ENCODE measurements around the gene UTP15. TPM values are rescaled to one million over a fixed set of nuclear protein-coding genes. Genes with fewer than 3 reads are reported as not detected.

Gene UTP15
- total RNA-seq, 1 experiment from 2014 or later = 14.5 TPM

DNA sequence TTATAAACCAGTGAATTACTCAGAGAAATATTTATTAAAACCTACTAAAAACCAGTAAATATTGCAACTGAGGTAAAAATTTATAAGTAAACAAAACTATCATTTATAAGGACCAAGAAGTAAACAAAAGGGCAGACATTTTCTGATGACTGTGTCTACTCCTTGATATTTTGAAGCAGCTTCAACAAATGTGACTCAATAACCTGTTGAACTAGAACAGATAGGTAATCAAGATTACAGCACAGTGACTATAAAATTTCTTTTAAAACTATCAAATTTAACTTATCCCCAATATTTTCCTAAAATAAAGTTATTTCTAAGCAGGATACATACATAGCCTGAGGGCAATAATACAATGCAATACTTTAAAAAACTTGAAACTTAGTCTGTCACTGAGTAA is 12.9 kb upstream of the UTP15 start:
- in situ Hi-C loops (cut with HindIII; ENCODE audit: low pct_unique_long_range_greater_than_20kb, low sequenced_read_pairs) = no loop called here
- DNase-seq (ENCODE audit: low read depth) = no peak

- in situ Hi-C loops (cut with HindIII; ENCODE audit: low pct_unique_long_range_greater_than_20kb, low sequenced_read_pairs) = no loop called here
- no peak for DNase-seq (ENCODE audit: low read depth)
Measured at GRCh38 chr5:73558950-73559349, 6.6 kb upstream of the UTP15 start.

- DNase-seq (ENCODE audit: low read depth) = peak; percentile 2
- in situ Hi-C loops (cut with HindIII; ENCODE audit: low pct_unique_long_range_greater_than_20kb, low sequenced_read_pairs) = no loop called here
Measured at GRCh38 chr5:73564018-73564417, 1.5 kb upstream of the UTP15 start.

- no peak for DNase-seq (ENCODE audit: low read depth)
- in situ Hi-C loops (cut with HindIII; ENCODE audit: low pct_unique_long_range_greater_than_20kb, low sequenced_read_pairs) = no loop called here
Measured at GRCh38 chr5:73564675-73565074, 868 bp upstream of the UTP15 start.

GRCh38 chr5:73565969-73566547 is 515 bp downstream of the UTP15 start:
- in situ Hi-C loops (cut with HindIII; ENCODE audit: low pct_unique_long_range_greater_than_20kb, low sequenced_read_pairs) = no loop called here
- DNase-seq (ENCODE audit: low read depth) = no peak

GRCh38 chr5:73582285-73583145 is 17.0 kb downstream of the UTP15 start:
- no peak for DNase-seq (ENCODE audit: low read depth)
- in situ Hi-C loops (cut with HindIII; ENCODE audit: low pct_unique_long_range_greater_than_20kb, low sequenced_read_pairs) = no loop called here

GRCh38 chr5:73587923-73588322 is 22.4 kb downstream of the UTP15 start:
- DNase-seq (ENCODE audit: low read depth) = no peak
- in situ Hi-C loops (cut with HindIII; ENCODE audit: low pct_unique_long_range_greater_than_20kb, low sequenced_read_pairs) = no loop called here

- DNase-seq (ENCODE audit: low read depth) = peak; percentile 49
- in situ Hi-C loops (cut with HindIII; ENCODE audit: low pct_unique_long_range_greater_than_20kb, low sequenced_read_pairs) = no loop called here
Measured at GRCh38 chr5:73591102-73591695, 25.7 kb downstream of the UTP15 start.

DNA sequence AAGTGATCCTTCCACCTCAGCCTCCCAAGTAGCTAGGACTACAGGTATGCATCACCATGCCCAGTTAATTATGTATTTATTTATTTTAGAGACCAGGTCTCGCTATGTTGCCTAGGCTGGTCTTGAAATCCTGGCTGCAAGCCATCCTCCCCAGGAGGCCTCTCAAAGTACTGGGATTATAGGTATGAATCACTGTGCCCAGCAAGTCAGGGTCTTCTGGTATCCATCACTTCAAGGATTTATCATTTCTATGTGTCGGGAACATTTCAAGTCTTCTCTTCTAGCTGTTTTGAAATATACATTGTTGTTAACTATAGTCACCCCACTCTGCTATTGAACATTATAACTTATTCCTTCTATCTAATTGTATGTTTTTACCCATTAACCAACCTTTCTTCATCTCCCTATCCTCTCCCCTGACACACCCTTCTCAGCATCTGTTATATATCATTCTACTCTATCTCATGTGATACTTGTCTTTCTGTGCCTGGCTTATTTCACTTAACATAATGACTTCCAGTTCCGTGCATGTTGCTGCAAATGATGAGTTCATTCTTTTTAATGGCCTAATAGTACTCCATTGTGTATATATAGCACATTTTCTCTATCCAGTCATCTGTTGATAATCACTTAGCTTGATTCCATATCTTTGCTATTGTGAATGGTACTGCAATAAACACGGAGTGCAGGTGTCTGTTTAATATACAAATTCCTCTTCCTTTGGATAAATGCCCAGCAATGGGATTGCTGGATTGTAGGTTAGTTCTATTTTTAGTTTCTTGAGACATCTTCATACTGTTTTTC is 26.4 kb downstream of the UTP15 start:
- DNase-seq (ENCODE audit: low read depth) = peak; percentile 9
- in situ Hi-C loops (cut with HindIII; ENCODE audit: low pct_unique_long_range_greater_than_20kb, low sequenced_read_pairs) = no loop called here

DNA sequence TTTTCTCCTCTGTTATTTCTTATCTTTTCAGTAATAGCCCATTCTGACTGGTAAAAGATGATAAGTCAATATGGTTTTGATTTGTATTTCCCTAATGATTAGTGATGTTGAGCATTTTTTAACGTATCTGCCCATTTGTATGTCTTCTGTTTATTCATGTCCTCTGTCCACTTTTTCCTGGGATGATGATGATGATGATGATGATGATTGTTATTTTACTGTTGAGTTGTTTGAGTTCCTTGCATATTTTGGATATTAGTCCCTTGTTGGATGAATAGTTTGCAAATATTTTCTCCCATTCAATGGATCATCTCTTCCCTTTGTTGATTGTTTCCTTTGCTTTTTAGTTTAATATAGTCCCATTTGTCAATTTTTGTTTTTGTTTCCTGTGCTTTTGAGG is 27.0 kb downstream of the UTP15 start:
- in situ Hi-C loops (cut with HindIII; ENCODE audit: low pct_unique_long_range_greater_than_20kb, low sequenced_read_pairs) = no loop called here

DNA sequence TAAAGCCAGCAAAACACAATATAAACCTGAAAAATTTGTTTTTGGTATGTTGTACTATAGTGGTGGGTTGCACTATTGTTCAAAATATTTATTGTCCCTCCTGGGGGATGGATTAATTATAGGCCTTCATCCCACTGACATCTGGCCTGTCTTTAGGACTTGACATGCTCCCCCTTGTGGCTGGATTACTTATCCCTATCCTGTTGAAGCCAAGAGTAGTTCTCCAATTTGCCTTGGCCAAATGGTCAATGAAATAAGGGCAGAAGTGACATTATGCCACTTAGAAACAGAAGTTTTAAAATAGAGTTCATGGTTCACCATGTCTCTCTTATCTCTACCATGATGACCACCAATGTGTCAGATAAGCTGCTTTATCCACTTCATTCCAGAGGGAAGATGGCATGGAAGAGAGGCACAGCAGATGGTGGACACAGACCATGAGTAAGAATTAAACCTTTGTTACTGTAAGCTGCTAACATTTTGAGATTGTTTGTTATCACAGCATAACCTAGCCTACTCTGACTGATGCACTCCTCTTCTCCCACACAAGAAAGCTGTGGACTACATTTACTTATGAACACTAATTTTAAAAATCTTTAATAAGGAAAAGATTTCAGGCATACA is 31.3 kb downstream of the UTP15 start:
- DNase-seq (ENCODE audit: low read depth) = peak; percentile 6
- in situ Hi-C loops (cut with HindIII; ENCODE audit: low pct_unique_long_range_greater_than_20kb, low sequenced_read_pairs) = no loop called here

More for the DNA sequence above, 27.0 kb downstream of the UTP15 start:
- no peak for DNase-seq (ENCODE audit: low read depth)

DNA sequence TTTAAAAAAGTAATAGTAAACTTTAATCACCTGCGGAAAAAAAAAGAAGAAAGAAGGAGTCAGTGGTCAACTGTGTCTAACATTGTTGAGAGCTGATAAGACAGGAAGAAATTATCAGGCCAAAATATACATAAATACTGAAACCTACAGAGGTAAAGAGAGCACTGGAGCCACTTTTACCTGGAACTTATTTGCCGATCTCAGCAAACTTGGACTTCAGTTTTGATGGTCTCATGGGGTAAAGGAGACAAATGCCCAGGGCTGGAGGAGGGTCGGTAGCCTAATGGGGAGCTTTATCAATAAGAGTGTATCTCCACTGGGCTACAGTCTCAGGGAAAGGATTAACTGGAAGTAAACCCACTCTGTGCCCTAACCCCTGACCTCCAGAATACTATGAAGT is 33.8 kb downstream of the UTP15 start:
- in situ Hi-C loops (cut with HindIII; ENCODE audit: low pct_unique_long_range_greater_than_20kb, low sequenced_read_pairs) = no loop called here
- no peak for DNase-seq (ENCODE audit: low read depth)

DNA sequence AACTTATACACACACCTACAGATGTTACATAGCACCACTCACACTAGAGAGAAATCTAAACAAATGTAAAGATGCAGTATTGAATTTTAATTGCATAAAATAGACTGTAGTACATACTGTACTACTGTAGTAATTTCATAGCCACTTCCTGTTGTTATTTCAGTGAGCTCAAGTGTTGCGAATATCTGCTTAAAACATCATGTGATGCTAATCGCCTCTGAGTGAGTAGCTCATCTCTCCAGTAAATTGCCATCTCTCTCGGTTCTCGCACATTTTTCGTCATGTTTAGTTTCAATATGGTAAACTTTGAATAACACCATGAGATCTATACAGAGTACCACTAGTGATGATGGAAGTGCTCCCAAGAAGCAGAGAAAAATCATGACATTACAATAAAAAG is 38.5 kb downstream of the UTP15 start:
- in situ Hi-C loops (cut with HindIII; ENCODE audit: low pct_unique_long_range_greater_than_20kb, low sequenced_read_pairs) = no loop called here

GRCh38 chr5:73605223-73606087 is 39.9 kb downstream of the UTP15 start:
- in situ Hi-C loops (cut with HindIII; ENCODE audit: low pct_unique_long_range_greater_than_20kb, low sequenced_read_pairs) = no loop called here
- DNase-seq (ENCODE audit: low read depth) = no peak

More for the DNA sequence above, 38.5 kb downstream of the UTP15 start:
- no peak for DNase-seq (ENCODE audit: low read depth)

- in situ Hi-C loops (cut with HindIII; ENCODE audit: low pct_unique_long_range_greater_than_20kb, low sequenced_read_pairs) = no loop called here
Measured at GRCh38 chr5:73606206-73606753, 40.7 kb downstream of the UTP15 start.

DNA sequence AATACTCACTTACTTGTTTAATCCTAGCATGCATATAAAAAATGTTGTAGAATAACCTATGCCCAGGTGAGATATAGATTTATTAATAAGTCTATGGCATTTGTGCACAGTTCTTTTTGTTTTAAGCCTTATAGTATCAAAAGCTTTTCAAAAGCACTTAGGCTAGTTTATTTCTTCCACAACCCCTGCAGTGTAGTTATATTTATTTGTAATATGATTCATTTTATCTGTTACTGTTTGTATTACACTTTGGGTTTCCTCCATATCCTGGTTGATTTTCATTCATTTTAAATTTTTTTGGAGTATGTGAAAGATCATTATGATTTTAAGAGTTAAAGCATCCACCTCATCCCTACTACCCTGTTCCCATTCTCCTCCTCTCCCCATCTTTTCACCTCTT is 41.7 kb downstream of the UTP15 start:
- in situ Hi-C loops (cut with HindIII; ENCODE audit: low pct_unique_long_range_greater_than_20kb, low sequenced_read_pairs) = no loop called here
- DNase-seq (ENCODE audit: low read depth) = no peak

More at GRCh38 chr5:73606206-73606753, 40.7 kb downstream of the UTP15 start:
- no peak for DNase-seq (ENCODE audit: low read depth)

DNA sequence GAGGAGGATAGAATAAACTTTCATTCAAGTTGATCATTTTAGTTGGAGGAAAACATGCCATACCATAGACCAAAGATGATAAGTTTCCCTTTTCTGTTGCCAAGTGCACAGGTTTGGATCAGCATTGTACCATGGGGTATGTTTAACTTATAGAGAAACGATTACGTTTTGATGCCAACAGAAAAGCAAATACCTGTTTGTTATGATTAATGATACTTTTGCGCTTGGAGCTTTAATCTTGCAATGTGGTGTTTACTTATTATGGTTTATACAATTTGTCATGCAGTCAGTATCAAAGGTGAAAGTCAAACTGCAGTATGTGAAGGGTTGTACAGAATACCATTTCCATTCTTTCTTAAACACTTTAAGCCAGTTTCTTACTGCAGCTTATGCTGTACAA is 47.3 kb downstream of the UTP15 start:
- in situ Hi-C loops (cut with HindIII; ENCODE audit: low pct_unique_long_range_greater_than_20kb, low sequenced_read_pairs) = no loop called here
- DNase-seq (ENCODE audit: low read depth) = no peak
